Measurements from ENCODE around the gene KIAA1755. TPM values are rescaled to one million over a fixed set of nuclear protein-coding genes. Genes with fewer than 3 reads are reported as not detected.

The KIAA1755 gene
- total RNA-seq, 4 donors from 2014 or later: 0.17 to 0.88 (median 0.46) TPM; not detected in 1

DNA sequence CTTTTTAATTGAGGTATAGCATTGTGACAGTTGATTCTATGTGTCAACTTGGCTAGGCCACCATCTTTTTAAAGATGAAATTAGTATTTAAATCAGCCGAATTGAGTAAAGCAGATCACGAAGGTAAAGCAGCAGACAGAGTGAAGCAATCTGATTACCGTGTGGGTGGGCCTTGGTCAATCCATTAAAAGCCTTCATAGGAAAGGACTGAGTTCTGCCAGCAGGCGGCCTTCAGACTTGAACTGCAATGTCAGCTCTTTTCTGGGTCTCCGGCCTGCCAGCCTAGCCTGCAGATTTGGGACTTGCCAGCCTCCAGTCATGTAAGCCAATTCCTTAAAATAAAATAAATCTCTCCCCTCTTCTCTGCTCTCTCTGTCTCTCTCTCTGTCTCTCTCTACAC, 73.0 kb downstream of the KIAA1755 start:
- WGBS, 2 donors: 66% methylated on average over 5 of the region's 5 CpGs
- TF ChIP-seq CTCF (IDR thresholded peaks at IDR 0.05) (no peak), POLR2A (IDR thresholded peaks at IDR 0.05) (no peak)

DNA sequence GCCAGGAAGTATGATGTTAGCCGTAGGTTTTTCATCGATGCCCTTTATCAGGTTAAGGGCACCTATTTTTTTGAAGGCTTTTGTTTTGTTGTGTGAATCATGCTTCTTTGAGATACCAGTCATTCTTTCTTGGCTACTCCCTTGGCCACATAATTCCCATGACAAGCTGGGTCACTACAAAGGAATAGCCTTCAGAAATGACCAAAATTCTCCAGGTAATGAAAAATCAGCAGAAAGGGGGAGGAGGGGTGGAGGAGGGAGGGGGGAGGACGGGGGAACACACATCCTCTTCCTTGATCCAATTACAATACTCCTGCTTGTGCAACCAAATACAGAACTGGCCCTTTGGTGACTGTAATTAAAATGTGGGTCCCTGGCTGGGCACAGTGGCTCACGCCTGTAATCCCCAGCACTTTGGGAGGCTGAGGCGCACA, 73.7 kb downstream of the KIAA1755 start:
- WGBS, 2 donors: 65 to 69% methylated on average over 5 of the region's 5 CpGs
- TF ChIP-seq POLR2A (IDR thresholded peaks at IDR 0.05) (no peak), CTCF (IDR thresholded peaks at IDR 0.05) (no peak)
- no peak for DNase-seq (ENCODE audit: low spot score in 2 of 2)
- no peak overlapping the region for H3K4me3 ChIP-seq (ENCODE audit: low read depth, poor library complexity, severe bottlenecking)
- intact Hi-C loops (cut with DNase I; ENCODE audit: low total_unique reads): no loop called here

More for the DNA sequence above, 73.0 kb downstream of the KIAA1755 start:
- H3K4me3 ChIP-seq (ENCODE audit: low read depth, poor library complexity, severe bottlenecking): no peak overlapping the region
- intact Hi-C loops (cut with DNase I; ENCODE audit: low total_unique reads): no loop called here
- peak in 1 of 2 donors; percentile 54 for DNase-seq (ENCODE audit: low spot score in 2 of 2)

DNA sequence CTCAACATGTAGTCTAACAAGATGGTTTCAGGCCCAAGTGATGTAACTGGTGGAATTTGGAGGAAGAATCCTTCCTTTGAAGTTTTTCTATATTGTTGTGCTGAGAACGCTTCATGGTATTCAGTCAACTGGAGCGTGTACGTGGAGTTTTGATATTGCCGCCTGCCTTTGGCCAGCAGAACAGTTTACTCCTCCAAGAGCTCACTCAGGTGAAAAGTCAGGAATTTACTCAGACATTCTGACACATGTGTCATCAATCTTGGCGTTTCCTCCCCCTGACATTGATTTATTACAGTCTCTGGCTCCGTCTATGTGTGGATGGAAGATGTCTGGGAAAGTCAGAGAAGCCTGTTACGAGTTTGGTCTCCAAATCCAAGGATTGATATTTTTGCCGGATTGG, 76.4 kb downstream of the KIAA1755 start:
- DNase-seq (ENCODE audit: low spot score in 2 of 2): peak in 1 of 2 donors; percentile 17
- TF ChIP-seq CTCF (IDR thresholded peaks at IDR 0.05) (no peak), POLR2A (IDR thresholded peaks at IDR 0.05) (no peak)
- WGBS, 2 donors: 30 to 42% methylated on average over 8 of the region's 8 CpGs
- no peak overlapping the region for H3K4me3 ChIP-seq (ENCODE audit: low read depth, poor library complexity, severe bottlenecking)
- intact Hi-C loops (cut with DNase I; ENCODE audit: low total_unique reads): no loop called here

DNA sequence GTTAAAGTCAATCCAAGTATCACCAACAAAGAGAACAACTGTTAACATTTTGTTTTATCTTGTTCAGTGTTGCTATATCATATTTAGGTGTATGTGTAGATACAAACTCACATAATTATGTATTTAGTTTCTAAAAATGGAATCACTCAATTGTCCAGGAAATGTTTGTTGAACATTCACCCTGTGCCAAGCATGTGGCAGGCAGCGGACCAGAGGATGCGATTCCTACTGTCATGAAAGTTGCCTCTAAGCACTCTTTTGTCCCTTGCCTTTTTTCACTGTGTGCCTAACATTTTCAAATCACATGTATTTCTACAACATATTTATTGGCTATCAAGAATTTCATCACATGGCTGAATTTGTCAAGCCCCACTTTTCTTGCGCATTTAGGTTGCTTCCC, 78.6 kb downstream of the KIAA1755 start:
- 79 to 80% methylated on average over 3 of the region's 3 CpGs for WGBS, 2 donors
- TF ChIP-seq CTCF (IDR thresholded peaks at IDR 0.05) (no peak), POLR2A (IDR thresholded peaks at IDR 0.05) (no peak)
- no peak for DNase-seq (ENCODE audit: low spot score in 2 of 2)
- intact Hi-C loops (cut with DNase I; ENCODE audit: low total_unique reads): no loop called here
- H3K4me3 ChIP-seq (ENCODE audit: low read depth, poor library complexity, severe bottlenecking): no peak overlapping the region

GRCh38 chr20:38181207-38181801, 79.2 kb downstream of the KIAA1755 start:
- DNase-seq (ENCODE audit: low spot score in 2 of 2): peak in 1 of 2 donors; percentile 83
- 51 to 57% methylated on average over 6 to 7 of the region's 7 CpGs for WGBS, 2 donors
- TF ChIP-seq CTCF (IDR thresholded peaks at IDR 0.05) (no peak), POLR2A (IDR thresholded peaks at IDR 0.05) (no peak)
- intact Hi-C loops (cut with DNase I; ENCODE audit: low total_unique reads): no loop called here
- no peak overlapping the region for H3K4me3 ChIP-seq (ENCODE audit: low read depth, poor library complexity, severe bottlenecking)

DNA sequence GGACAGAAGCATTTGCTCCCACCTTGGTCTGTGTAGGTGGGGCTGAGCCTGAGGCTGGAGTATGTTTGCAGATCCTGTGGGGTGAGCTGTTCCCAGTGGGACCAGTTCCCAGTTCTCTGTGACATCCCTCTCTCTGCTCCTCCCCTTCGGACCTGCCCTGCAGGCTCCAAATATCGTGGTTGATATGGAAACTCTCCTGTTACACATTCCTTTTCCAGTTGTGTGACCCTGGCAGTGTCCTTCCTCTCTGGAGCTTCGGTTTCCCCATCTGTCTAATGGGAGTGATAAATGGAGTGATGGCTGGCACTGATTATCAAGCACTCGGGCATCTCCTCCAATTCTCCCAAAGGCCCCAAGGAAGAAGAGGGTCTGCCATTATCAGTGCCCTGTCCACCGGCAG, 79.8 kb downstream of the KIAA1755 start:
- H3K4me3 ChIP-seq (ENCODE audit: low read depth, poor library complexity, severe bottlenecking): no peak overlapping the region
- intact Hi-C loops (cut with DNase I; ENCODE audit: low total_unique reads): no loop called here
- no peak for DNase-seq (ENCODE audit: low spot score in 2 of 2)
- TF ChIP-seq CTCF (IDR thresholded peaks at IDR 0.05) (no peak), POLR2A (IDR thresholded peaks at IDR 0.05) (no peak)
- 64 to 67% methylated on average over 5 of the region's 5 CpGs for WGBS, 2 donors
